K562 (cell line): ENCODE measurements around the gene NTF4. TPM values are rescaled to one million over a fixed set of nuclear protein-coding genes. Genes with fewer than 3 reads are reported as not detected.

Experiments
- ATAC-seq: fragments of 200-7000 bp; cut with Tn5 transposase; 3 replicates; pipeline ENCODE4 v1.9.1; 2020; ENCODE audit warnings: moderate library complexity
- BruUV-seq: library from RNA; stranded (reverse); fragments of 400-500 nt; replicated peaks from 2 replicates; lab custom pipeline; 2021; lab: Mats Ljungman, UMichigan
- CTCF ChIA-PET: fragments of 300-600 bp; formaldehyde crosslinking; extraction: SDS; loops from one replicate; lab custom pipeline; 2021; ENCODE audit warnings: low intra/inter-chr PET ratio; lab: Yijun Ruan, JAX
- POLR2A ChIA-PET: fragments of 300-600, 350-650 bp; sonication (Branson Sonifier 250); formaldehyde crosslinking; extraction: SDS; loops from one replicate; lab custom pipeline; 2021; ENCODE audit warnings: antibody characterized with exemption, inconsistent platforms; lab: Yijun Ruan, JAX
- DNase-seq, 4 experiments: peaks; one replicate each; pipeline versions ENCODE4 v3.0.0 to v3.0.0-alpha.2; 2011 to 2018; ENCODE audit warnings: low spot score in 3 of 4, mixed read lengths in 3 of 4; ENCODE audit errors: extremely low read depth in 1 of 4
- FAIRE-seq: peaks from 2 replicates; lab custom pipeline; 2011; peaks lifted over from hg19 to GRCh38; lab: Jason Lieb, UNC
- H2AFZ ChIP-seq: 2 replicates; pipeline ENCODE4 v1.6.0; 2011; ENCODE audit warnings: low read depth, low read length, control low read depth, inconsistent platforms
- H3K27ac ChIP-seq: fragments of 200-600 bp; 3 replicates; pipeline ENCODE4 v1.8.0; 2011; ENCODE audit warnings: low read depth, mild to moderate bottlenecking, control low read depth, inconsistent platforms, low read length, moderate library complexity, mixed read lengths; ENCODE audit errors: extremely low read depth
- H3K27me3 ChIP-seq, 2 experiments: fragments of 300-600 bp in 1 of 2; 2 replicates in 1 of 2; 3 replicates in 1 of 2; pipeline versions ENCODE4 v1.6.0 to v1.8.0; 2011; ENCODE audit warnings: inconsistent platforms in 2 of 2, low read length in 2 of 2, mild to moderate bottlenecking in 1 of 2, mixed read lengths in 1 of 2, moderate library complexity in 1 of 2; ENCODE audit not compliant: control insufficient read depth in 2 of 2, insufficient read depth in 2 of 2
- H3K36me3 ChIP-seq: fragments of 300-600 bp; 3 replicates; pipeline ENCODE4 v1.8.0; 2011; ENCODE audit warnings: mild to moderate bottlenecking, low read length, inconsistent platforms; ENCODE audit not compliant: control insufficient read depth, insufficient read depth
- H3K4me1 ChIP-seq, 2 experiments: fragments of 200-600 bp in 1 of 2; replicated peaks in 1 of 2; 2 replicates in 1 of 2; 3 replicates in 1 of 2; pipeline versions ENCODE4 v1.5.1 to v1.8.0; 2011; ENCODE audit warnings: inconsistent platforms in 2 of 2, low read length in 2 of 2, mild to moderate bottlenecking in 1 of 2, mixed read lengths in 1 of 2, moderate library complexity in 1 of 2; ENCODE audit not compliant: control insufficient read depth in 2 of 2, insufficient read depth in 2 of 2
- H3K4me2 ChIP-seq: 2 replicates; pipeline ENCODE4 v1.6.1; 2011; ENCODE audit warnings: low read length, control low read depth, inconsistent platforms, mixed read lengths; ENCODE audit not compliant: insufficient read depth
- H3K4me3 ChIP-seq: fragments of 200-600 bp; sonication (generic), shearing (Covaris generic); 2 replicates; pipeline ENCODE4 v1.5.1; 2016; ENCODE audit warnings: control low read depth, inconsistent platforms
- H3K79me2 ChIP-seq: fragments of 200-600 bp; 3 replicates; pipeline ENCODE4 v1.8.0; 2011; ENCODE audit warnings: low read length, inconsistent platforms; ENCODE audit not compliant: control insufficient read depth, insufficient read depth
- H3K9ac ChIP-seq, 2 experiments: 2 replicates each; pipeline versions ENCODE4 v1.6.0 to v1.6.1; 2011; ENCODE audit warnings: low read depth in 2 of 2, low read length in 2 of 2, control low read depth in 1 of 2, inconsistent platforms in 1 of 2, mild to moderate bottlenecking in 1 of 2, mixed read lengths in 1 of 2; ENCODE audit not compliant: insufficient read depth in 1 of 2
- H3K9me1 ChIP-seq: one replicate; pipeline ENCODE4 v1.6.0; 2011; ENCODE audit warnings: inconsistent platforms, mild to moderate bottlenecking, low read length, moderate library complexity; ENCODE audit not compliant: control insufficient read depth, insufficient read depth
- H3K9me3 ChIP-seq: replicated peaks from 2 replicates; pipeline ENCODE4 v1.5.1; 2011; ENCODE audit warnings: low read depth, low read length, inconsistent platforms; ENCODE audit not compliant: control insufficient read depth, insufficient read depth
- H4K20me1 ChIP-seq: replicated peaks from 2 replicates; pipeline ENCODE4 v1.6.1; 2011; ENCODE audit warnings: low read length, inconsistent platforms, mixed read lengths; ENCODE audit not compliant: control insufficient read depth, insufficient read depth
- BCOR ChIP-seq: fragments of 450-650 bp; IDR thresholded peaks from 2 replicates; pipeline ENCODE4 v1.6.1; 2016
- CBFA2T3 ChIP-seq: fragments of 450-650 bp; IDR thresholded peaks from 2 replicates; pipeline ENCODE4 v1.6.1; 2017
- CBX8 ChIP-seq: fragments of 200-600 bp; sonication (generic); IDR thresholded peaks from 2 replicates; pipeline ENCODE4 v1.6.1; 2012; ENCODE audit warnings: borderline replicate concordance, mixed run types, low read depth, mild to moderate bottlenecking, moderate library complexity, mixed read lengths, low read length, control low read depth, inconsistent platforms; ENCODE audit not compliant: poor library complexity, severe bottlenecking; ENCODE audit errors: extremely low read depth
- CHD2 ChIP-seq: IDR thresholded peaks from 2 replicates; pipeline ENCODE4 v1.6.1; 2011; ENCODE audit warnings: low read depth, low read length
- E2F3 ChIP-seq: fragments of 250-450 bp; sonication (Bioruptor Pico); IDR thresholded peaks from 2 replicates; pipeline ENCODE4 v1.4.0; 2020; ENCODE audit warnings: mild to moderate bottlenecking
- EGR1 ChIP-seq: fragments of 450-650 bp; conservative IDR thresholded peaks from 2 replicates; pipeline ENCODE4 v1.6.1; 2017; ENCODE audit warnings: mild to moderate bottlenecking
- GTF2A2 ChIP-seq: IDR thresholded peaks from 2 replicates; pipeline ENCODE4 v1.6.1; 2016; ENCODE audit warnings: mild to moderate bottlenecking, missing genetic modification characterization, missing compliant biosample characterization
- KLF16 ChIP-seq: IDR thresholded peaks from 2 replicates; pipeline ENCODE4 v1.6.1; 2016; ENCODE audit warnings: antibody characterized with exemption
- NCOR1 ChIP-seq: fragments of 450-650 bp; IDR thresholded peaks from 2 replicates; pipeline ENCODE4 v1.6.1; 2016; ENCODE audit warnings: mild to moderate bottlenecking, moderate library complexity
- SNIP1 ChIP-seq: fragments of 450-650 bp; IDR thresholded peaks from 2 replicates; pipeline ENCODE4 v1.7.1; 2017; ENCODE audit warnings: low read depth, mild to moderate bottlenecking
- TAF15 ChIP-seq: fragments of 200-400 bp; formaldehyde crosslinking; IDR thresholded peaks from 2 replicates; pipeline ENCODE4 v1.6.1; 2017; ENCODE audit warnings: mild to moderate bottlenecking, low read depth, low read length, moderate library complexity
- TAF7 ChIP-seq: fragments of 450-650 bp; IDR thresholded peaks from 2 replicates; pipeline ENCODE4 v1.6.1; 2016; ENCODE audit warnings: missing genetic modification characterization, missing compliant biosample characterization
- TCF7L2 ChIP-seq: fragments of 150-350 bp; IDR thresholded peaks from 2 replicates; pipeline ENCODE4 v1.6.1; 2016; ENCODE audit warnings: low read depth, mild to moderate bottlenecking, low read length, moderate library complexity
- TFAM ChIP-seq: fragments of 250-450 bp; sonication (Bioruptor Pico); conservative IDR thresholded peaks from 2 replicates; pipeline ENCODE4 v1.5.0; 2021; ENCODE audit warnings: mild to moderate bottlenecking, moderate library complexity
- TRIM28 ChIP-seq: fragments of 450-650 bp; IDR thresholded peaks from 2 replicates; pipeline ENCODE4 v1.6.1; 2017
- ZNF354B ChIP-seq: fragments of 250-450 bp; sonication (Bioruptor Pico); IDR thresholded peaks from 2 replicates; pipeline ENCODE4 v1.4.0; 2020
- ZNF79 ChIP-seq: fragments of 250-450 bp; sonication (Bioruptor Pico); IDR thresholded peaks from 2 replicates; pipeline ENCODE4 v1.4.0; 2020; ENCODE audit warnings: low read depth, mild to moderate bottlenecking, moderate library complexity
- WGBS: fragments of 100-300 bp; shearing (Covaris generic); methylation state at CpG from one replicate; pipeline ENCODE4 v1.1.6; 2016; ENCODE audit warnings: low coverage, mixed read lengths; ENCODE audit not compliant: insufficient coverage; ENCODE audit errors: missing lambda C conversion rate; 5-methylcytosine and 5-hydroxymethylcytosine counted together
- in situ Hi-C: fragments of 300-500 bp; cut with MboI; formaldehyde crosslinking; loops from 4 replicates; pipeline ENCODE4 v1.15.0; 2018; ENCODE audit warnings: inconsistent platforms, mixed read lengths
- intact Hi-C: fragments of 100-400 bp; cut with micrococcal nuclease; formaldehyde crosslinking; loops from 2 replicates; pipeline ENCODE4 v1.14.2; 2022
- polyA plus RNA-seq, 8 experiments: library from polyadenylated mRNA; depleted of rRNA in 4 of 8; stranded (reverse) in 5 of 8; unstranded in 3 of 8; fragments of >200 nt; fragmentation: Nextera tagmentation in 2 of 8; fragmentation: Illumina TruSeq in 1 of 8; extraction: Ambion mirVana in 2 of 8; extraction: Trizol in 1 of 8; gene quantifications; 2 replicates each; pipeline versions ENCODE4 v1.2.1 to v1.2.3, GENCODE V29; 2011 to 2014; ENCODE audit warnings: inconsistent platforms in 1 of 8, missing spikeins in 1 of 8
- total RNA-seq, 7 experiments: library from RNA; depleted of rRNA in 6 of 7; stranded (reverse); fragments of >200 nt in 6 of 7; fragmentation: Illumina TruSeq in 2 of 7; extraction: Trizol in 2 of 7; gene quantifications; 2 replicates each; pipeline versions ENCODE4 v1.2.1 to v1.2.3, GENCODE V29; 2011 to 2021; ENCODE audit warnings: low replicate concordance in 1 of 7
- TF ChIP-seq, protein P1 (sequence below): fragments of 450-650 bp; conservative IDR thresholded peaks from 2 replicates; pipeline ENCODE4 v1.6.1; 2016; ENCODE audit warnings: missing genetic modification characterization, low read depth, mild to moderate bottlenecking, missing compliant biosample characterization, moderate library complexity

The NTF4 gene
- total and polyA plus RNA-seq, 9 of the 15 experiments (the other 6 are each of a cell fraction or from before 2014, with no cell fraction given) = not detected

DNA sequence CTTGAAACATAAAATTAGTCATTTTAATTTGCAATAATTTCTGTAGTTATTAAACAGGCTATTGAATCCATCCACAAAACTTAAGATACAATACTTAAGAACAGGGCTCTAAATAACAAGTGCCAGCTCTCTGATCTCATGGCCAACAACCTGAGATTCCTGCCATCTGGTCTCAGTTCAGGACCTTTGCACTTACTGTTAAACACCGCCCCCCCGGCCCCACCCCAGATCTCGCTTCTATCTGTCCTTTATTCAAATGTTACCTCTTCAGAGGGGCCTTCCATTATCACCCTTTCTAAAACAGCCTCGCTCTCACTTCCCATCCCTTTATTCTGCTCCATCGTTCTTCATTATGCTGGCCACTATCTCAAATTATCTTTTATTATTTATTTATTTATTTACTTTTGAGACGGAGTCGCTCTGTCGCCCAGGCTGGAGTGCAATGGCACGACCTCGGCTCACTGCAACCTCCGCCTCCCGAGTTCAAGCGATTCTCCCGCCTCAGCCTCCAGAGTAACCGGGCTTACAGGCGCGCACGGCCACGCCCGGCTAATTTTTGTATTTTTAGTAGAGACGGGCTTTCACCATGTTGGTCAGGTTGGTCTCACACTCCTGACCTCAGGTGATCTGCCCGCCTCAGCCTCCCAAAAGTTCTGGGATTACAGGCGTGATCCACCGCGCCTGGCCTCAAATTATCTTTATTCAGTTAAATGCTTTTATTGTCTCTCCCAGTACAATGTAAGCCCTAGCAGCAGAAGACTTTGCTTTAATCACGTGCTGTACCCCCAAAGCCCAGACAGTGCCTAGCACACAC is 19.8 kb upstream of the NTF4 start (continued):
- TF ChIP-seq, protein P1, sequence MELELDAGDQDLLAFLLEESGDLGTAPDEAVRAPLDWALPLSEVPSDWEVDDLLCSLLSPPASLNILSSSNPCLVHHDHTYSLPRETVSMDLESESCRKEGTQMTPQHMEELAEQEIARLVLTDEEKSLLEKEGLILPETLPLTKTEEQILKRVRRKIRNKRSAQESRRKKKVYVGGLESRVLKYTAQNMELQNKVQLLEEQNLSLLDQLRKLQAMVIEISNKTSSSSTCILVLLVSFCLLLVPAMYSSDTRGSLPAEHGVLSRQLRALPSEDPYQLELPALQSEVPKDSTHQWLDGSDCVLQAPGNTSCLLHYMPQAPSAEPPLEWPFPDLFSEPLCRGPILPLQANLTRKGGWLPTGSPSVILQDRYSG (tag) = peak; percentile 38; the same call in 1 of the 2 replicates
- TF ChIP-seq ZNF79 (no peak), SNIP1 (no peak), BCOR (peak; percentile 64; the same call in 1 of the 2 replicates), ZNF354B (CRISPR knock-in tag) (no peak), KLF16 (no peak), TAF7 (tag) (0 out of 2 replicates have a peak, but pooled peaks have one; percentile 28), E2F3 (peak; percentile 29; the same call in 1 of the 2 replicates), TRIM28 (0 out of 2 replicates have a peak, but pooled peaks have one; percentile 26), GTF2A2 (no peak)

DNA sequence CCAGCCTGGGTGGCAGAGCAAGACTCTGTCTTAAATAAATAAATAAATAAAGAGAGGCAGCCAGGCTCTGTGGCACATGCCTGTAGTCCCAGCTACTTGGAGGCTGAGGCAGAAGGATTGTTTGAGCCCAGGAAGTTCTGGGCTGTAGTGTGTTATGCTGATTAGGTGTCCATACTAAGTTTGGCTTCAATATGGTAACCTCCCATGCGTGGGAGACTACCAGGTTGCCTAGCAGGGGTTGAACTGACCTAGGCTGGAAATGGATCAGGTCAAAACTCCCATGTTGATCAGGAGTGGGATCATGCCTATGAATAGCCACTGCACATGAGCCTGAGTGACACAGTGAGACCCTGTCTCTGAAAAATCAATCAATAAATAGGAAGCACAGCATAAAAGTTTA is 16.7 kb upstream of the NTF4 start:
- no peak for ATAC-seq
- H3K36me3 ChIP-seq = peaks cover 1% of the 10 kb centered on the region; the same call in 2 of the 3 replicates
- H3K27me3 ChIP-seq = no peaks in the 10 kb centered on the region
- in situ Hi-C loops = no loop called here
- no peak overlapping the region for H3K9ac ChIP-seq
- H3K4me1 ChIP-seq = peaks cover 5 to 23% of the 10 kb centered on the region in 2 experiments; a peak in 4 of 5 replicates
- DNase-seq = peak in 1 of 4 experiments; percentile 45
- H3K9me3 ChIP-seq = no peaks in the 10 kb centered on the region
- BruUV-seq = no TSS peak
- ChIA-PET POLR2A (interaction anchor here (0.5 to 0.9 kb wide), 2 partner anchors 9 to 14 kb away, joined by 3 read pairs; no protein-coding TSS in a partner anchor), CTCF (no interaction called here)
- 26% methylated on average over 1 of the region's 1 CpG for WGBS
- peaks cover 15% of the 10 kb centered on the region for H3K79me2 ChIP-seq
- peak overlapping the region; percentile 64; the same call in 1 of the 2 replicates for H2AFZ ChIP-seq
- no peak overlapping the region for H3K4me3 ChIP-seq
- FAIRE-seq = peak; percentile 69
- intact Hi-C loops = no loop called here
- no peaks in the 10 kb centered on the region for H3K9me1 ChIP-seq
- peaks cover 5% of the 10 kb centered on the region for H4K20me1 ChIP-seq
- H3K4me2 ChIP-seq = no peak overlapping the region
- no peak overlapping the region for H3K27ac ChIP-seq
- TF ChIP-seq NCOR1 (no peak), CBFA2T3 (peak; percentile 62), TFAM (CRISPR knock-in tag) (no peak), EGR1 (0 out of 2 replicates have a peak, but pooled peaks have one; percentile 23), CBX8 (no peak), TCF7L2 (no peak), CHD2 (no peak), TAF15 (no peak)
